ENCODE measurements around the gene PHKG1. TPM values are rescaled to one million over a fixed set of nuclear protein-coding genes. Genes with fewer than 3 reads are reported as not detected.
A peak's percentile ranks its signal among the peaks of the same experiment; 100 is the strongest.

PHKG1 gene
- total RNA-seq, 1 experiment from 2014 or later: 1.1 TPM

GRCh38 chr7:56079450-56080185 is 13.1 kb downstream of the PHKG1 start:
- Mint-ChIP-seq H3K9me3 (ENCODE audit: unreplicated experiment) (no peaks in the 10 kb centered on the region), H3K4me3 (ENCODE audit: unreplicated experiment) (no peak overlapping the region), H3K27ac (ENCODE audit: unreplicated experiment) (no peak overlapping the region), H3K27me3 (ENCODE audit: insufficient read depth, unreplicated experiment) (no peaks in the 10 kb centered on the region), H3K36me3 (ENCODE audit: insufficient read depth, unreplicated experiment) (peaks cover 11% of the 10 kb centered on the region), H3K4me1 (ENCODE audit: low read depth, unreplicated experiment) (no peaks in the 10 kb centered on the region)
- peaks cover 1% of the 10 kb centered on the region; the same call in 1 of the 2 replicates for H3K36me3 ChIP-seq (ENCODE audit: control insufficient read depth, insufficient read depth, low read length)
- intact Hi-C loops (cut with micrococcal nuclease; ENCODE audit: unreplicated experiment): loop anchor here (10.0 kb wide), 2 partner anchors 195 to 335 kb away; partner anchors contain the start of gene ZNF713
- DNase-seq: no peak
- H3K9me3 ChIP-seq: no peaks in the 10 kb centered on the region
- BruUV-seq (replicated peaks): TSS peak; percentile 81
- peak in 1 of 2 experiments; percentile 24 for TF ChIP-seq CTCF (IDR thresholded peaks at IDR 0.05; ENCODE audit: insufficient read depth in 1 of 2, low read depth in 1 of 2, low read length in 1 of 2, severe bottlenecking in 1 of 2, unreplicated experiment in 1 of 2)
- no peak overlapping the region for H3K4me3 ChIP-seq (ENCODE audit: low read depth, low read length)
- no peaks in the 10 kb centered on the region for H3K4me1 ChIP-seq
- no peaks in the 10 kb centered on the region for H3K27me3 ChIP-seq (replicated peaks; ENCODE audit: control insufficient read depth, insufficient read depth, low read length)
- CTCF ChIA-PET: no interaction called here
- POLR2A ChIA-PET: no interaction called here

- peaks cover 4% of the 10 kb centered on the region for H3K36me3 ChIP-seq (ENCODE audit: control insufficient read depth, insufficient read depth, low read length)
- Mint-ChIP-seq H3K4me1 (ENCODE audit: low read depth, unreplicated experiment) (peaks cover 7% of the 10 kb centered on the region), H3K27ac (ENCODE audit: unreplicated experiment) (no peak overlapping the region), H3K9me3 (ENCODE audit: unreplicated experiment) (no peaks in the 10 kb centered on the region), H3K4me3 (ENCODE audit: unreplicated experiment) (no peak overlapping the region), H3K36me3 (ENCODE audit: insufficient read depth, unreplicated experiment) (peaks cover 12% of the 10 kb centered on the region), H3K27me3 (ENCODE audit: insufficient read depth, unreplicated experiment) (no peaks in the 10 kb centered on the region)
- no peaks in the 10 kb centered on the region for H3K9me3 ChIP-seq
- no peaks in the 10 kb centered on the region for H3K4me1 ChIP-seq
- no peak overlapping the region for H3K4me3 ChIP-seq (ENCODE audit: low read depth, low read length)
- intact Hi-C loops (cut with micrococcal nuclease; ENCODE audit: unreplicated experiment): loop anchor here (10.0 kb wide), 2 partner anchors 193 to 333 kb away; partner anchors contain the start of gene ZNF713
- ChIA-PET POLR2A (no interaction called here), CTCF (interaction anchor here (1.0 kb wide), 1 partner anchor 71 kb away, joined by 3 read pairs; no protein-coding TSS in a partner anchor)
- BruUV-seq (replicated peaks): no TSS peak
- DNase-seq: peak in 1 of 2 experiments; percentile 27
- no peak for TF ChIP-seq CTCF (IDR thresholded peaks at IDR 0.05; ENCODE audit: insufficient read depth in 1 of 2, low read depth in 1 of 2, low read length in 1 of 2, severe bottlenecking in 1 of 2, unreplicated experiment in 1 of 2)
- no peaks in the 10 kb centered on the region for H3K27me3 ChIP-seq (replicated peaks; ENCODE audit: control insufficient read depth, insufficient read depth, low read length)
These were observed 14.6 kb downstream of the PHKG1 start for GRCh38 chr7:56078196-56078595.

GRCh38 chr7:56077681-56078080 is 15.1 kb downstream of the PHKG1 start:
- intact Hi-C loops (cut with micrococcal nuclease; ENCODE audit: unreplicated experiment): loop anchor here (10.0 kb wide), 2 partner anchors 193 to 333 kb away; partner anchors contain the start of gene ZNF713
- peaks cover 4% of the 10 kb centered on the region for H3K36me3 ChIP-seq (ENCODE audit: control insufficient read depth, insufficient read depth, low read length)
- H3K36me3 Mint-ChIP-seq (ENCODE audit: insufficient read depth, unreplicated experiment): peaks cover 15% of the 10 kb centered on the region
- H3K27me3 ChIP-seq (replicated peaks; ENCODE audit: control insufficient read depth, insufficient read depth, low read length): no peaks in the 10 kb centered on the region
- POLR2A ChIA-PET: no interaction called here
- no TSS peak for BruUV-seq (replicated peaks)
- no peaks in the 10 kb centered on the region for H3K4me1 ChIP-seq
- no peaks in the 10 kb centered on the region for H3K9me3 ChIP-seq
- H3K27ac Mint-ChIP-seq (ENCODE audit: unreplicated experiment): no peak overlapping the region
- peaks cover 12% of the 10 kb centered on the region for H3K4me1 Mint-ChIP-seq (ENCODE audit: low read depth, unreplicated experiment)
- H3K9me3 Mint-ChIP-seq (ENCODE audit: unreplicated experiment): no peaks in the 10 kb centered on the region
- TF ChIP-seq CTCF (IDR thresholded peaks at IDR 0.05; ENCODE audit: insufficient read depth in 1 of 2, low read depth in 1 of 2, low read length in 1 of 2, severe bottlenecking in 1 of 2, unreplicated experiment in 1 of 2): no peak
- DNase-seq: peak in 1 of 2 experiments; percentile 23
- CTCF ChIA-PET: interaction anchor here (1.0 kb wide), 1 partner anchor 70 kb away, joined by 3 read pairs; no protein-coding TSS in a partner anchor
- H3K4me3 Mint-ChIP-seq (ENCODE audit: unreplicated experiment): no peak overlapping the region
- no peaks in the 10 kb centered on the region for H3K27me3 Mint-ChIP-seq (ENCODE audit: insufficient read depth, unreplicated experiment)
- H3K4me3 ChIP-seq (ENCODE audit: low read depth, low read length): no peak overlapping the region
